Stimulated activated naive CD8-positive, alpha-beta T cell treated with anti-CD3 and anti-CD28 coated beads, Interleukin-15, Interleukin-2, amounts not matched to agents 100 ng/mL and 50 ng/mL, for 24 hours (primary cell): ENCODE data around the gene CCN5.

Experiments
- H3K27ac Mint-ChIP-seq: one replicate; pipeline ENCODE4 v1.8.0; 2021; ENCODE audit warnings: mild to moderate bottlenecking, mixed read lengths
- H3K27me3 Mint-ChIP-seq: one replicate; pipeline ENCODE4 v1.8.0; 2021; ENCODE audit warnings: mixed read lengths
- H3K36me3 Mint-ChIP-seq: one replicate; pipeline ENCODE4 v1.8.0; 2021; ENCODE audit warnings: low read depth, mixed read lengths
- H3K4me1 Mint-ChIP-seq: one replicate; pipeline ENCODE4 v1.8.0; 2021; ENCODE audit warnings: low read depth, mixed read lengths
- H3K4me3 Mint-ChIP-seq: one replicate; pipeline ENCODE4 v1.8.0; 2021; ENCODE audit warnings: mild to moderate bottlenecking, mixed read lengths
- H3K9me3 Mint-ChIP-seq: one replicate; pipeline ENCODE4 v1.8.0; 2021; ENCODE audit warnings: mixed read lengths

The CCN5 gene

DNA sequence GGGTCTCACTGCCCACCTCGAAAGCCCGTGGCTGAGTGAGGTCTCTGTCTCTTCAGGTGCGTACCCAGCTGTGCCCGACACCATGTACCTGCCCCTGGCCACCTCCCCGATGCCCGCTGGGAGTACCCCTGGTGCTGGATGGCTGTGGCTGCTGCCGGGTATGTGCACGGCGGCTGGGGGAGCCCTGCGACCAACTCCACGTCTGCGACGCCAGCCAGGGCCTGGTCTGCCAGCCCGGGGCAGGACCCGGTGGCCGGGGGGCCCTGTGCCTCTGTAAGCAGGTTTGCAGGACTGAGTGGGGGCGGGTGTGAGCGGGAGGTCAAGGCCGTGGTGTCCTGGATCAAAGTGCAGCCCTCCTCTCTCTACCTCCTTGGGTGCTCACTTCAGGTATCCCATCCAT lies 4.7 kb downstream of the CCN5 start:
- Mint-ChIP-seq H3K4me3 (no peak overlapping the region), H3K4me1 (no peaks in the 10 kb centered on the region), H3K27ac (no peak overlapping the region), H3K9me3 (no peaks in the 10 kb centered on the region), H3K36me3 (no peaks in the 10 kb centered on the region), H3K27me3 (no peaks in the 10 kb centered on the region)

DNA sequence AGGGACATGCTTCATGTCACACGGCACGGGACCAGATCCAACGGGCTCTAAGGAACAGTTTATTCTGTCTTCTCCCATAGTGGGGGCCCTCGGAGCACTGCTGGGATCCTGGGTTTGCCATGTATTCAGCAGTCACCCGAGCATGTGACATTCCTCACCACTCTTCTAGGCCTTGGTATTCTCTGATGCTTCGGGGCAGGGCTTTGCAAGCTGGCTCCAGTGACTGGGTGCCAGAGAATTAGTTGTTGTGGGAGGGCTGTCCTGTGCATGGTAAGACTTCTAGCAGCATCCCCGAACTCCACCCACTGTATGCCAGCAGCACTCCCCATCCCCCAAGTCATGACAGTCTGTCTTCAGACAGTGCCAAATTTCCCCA lies 5.4 kb downstream of the CCN5 start:
- Mint-ChIP-seq H3K36me3 (no peaks in the 10 kb centered on the region), H3K27me3 (no peaks in the 10 kb centered on the region), H3K9me3 (no peaks in the 10 kb centered on the region), H3K4me3 (no peak overlapping the region), H3K27ac (no peak overlapping the region), H3K4me1 (no peaks in the 10 kb centered on the region)

DNA sequence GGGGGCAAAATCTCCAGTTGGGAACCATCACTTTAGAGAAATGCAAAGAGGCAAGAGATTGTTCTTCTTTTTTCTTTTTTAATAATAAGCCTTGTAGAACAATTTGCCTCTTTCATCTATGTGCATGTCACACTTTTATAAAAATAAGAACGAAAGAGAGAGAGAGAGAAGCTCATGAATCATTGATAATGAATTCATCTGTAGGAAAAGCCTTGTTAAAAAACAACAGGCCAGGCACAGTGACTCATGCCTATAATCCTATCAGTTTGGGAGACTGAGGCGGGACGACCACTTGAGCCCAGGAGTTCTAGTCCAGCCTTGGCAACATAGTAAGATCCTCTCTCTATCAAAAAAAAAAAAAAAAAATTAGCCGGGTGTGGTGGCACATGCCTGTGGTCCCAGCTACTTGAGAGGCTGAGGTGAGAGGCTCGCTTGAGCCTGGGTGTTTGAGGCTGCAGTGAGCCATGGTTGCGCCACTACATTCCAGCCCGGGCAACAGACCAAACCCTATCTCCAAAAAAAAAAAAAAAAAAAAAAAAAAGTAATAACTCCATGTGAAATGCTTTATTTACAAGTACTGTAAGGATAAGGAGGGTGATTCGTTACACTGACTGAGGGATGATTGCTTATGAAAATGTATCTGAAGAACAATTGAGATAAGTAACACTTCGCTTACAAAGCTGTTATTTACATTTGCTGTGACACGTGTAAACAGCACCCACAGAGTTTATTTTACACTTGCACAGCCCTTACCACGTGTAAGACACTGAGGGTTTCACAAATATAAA lies 6.0 kb downstream of the CCN5 start:
- no peaks in the 10 kb centered on the region for H3K4me1 Mint-ChIP-seq
- H3K9me3 Mint-ChIP-seq: no peaks in the 10 kb centered on the region
- no peak overlapping the region for H3K27ac Mint-ChIP-seq
- no peak overlapping the region for H3K4me3 Mint-ChIP-seq
- H3K27me3 Mint-ChIP-seq: no peaks in the 10 kb centered on the region
- no peaks in the 10 kb centered on the region for H3K36me3 Mint-ChIP-seq

DNA sequence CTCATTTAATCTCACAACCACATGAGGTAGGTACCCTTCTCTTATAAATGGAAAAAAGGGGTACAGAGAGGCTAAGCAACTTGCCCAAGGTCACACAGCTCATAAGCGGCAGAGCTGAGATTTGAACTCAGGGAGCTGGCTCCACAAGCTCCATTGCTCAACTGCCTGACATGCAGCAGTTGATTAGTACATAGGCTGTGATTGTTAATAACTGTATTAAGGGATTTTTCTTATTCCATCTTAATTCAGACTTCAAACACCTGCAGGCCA lies 6.6 kb downstream of the CCN5 start:
- Mint-ChIP-seq H3K36me3 (no peaks in the 10 kb centered on the region), H3K27me3 (no peaks in the 10 kb centered on the region), H3K27ac (no peak overlapping the region), H3K9me3 (no peaks in the 10 kb centered on the region), H3K4me1 (no peaks in the 10 kb centered on the region), H3K4me3 (no peak overlapping the region)

DNA sequence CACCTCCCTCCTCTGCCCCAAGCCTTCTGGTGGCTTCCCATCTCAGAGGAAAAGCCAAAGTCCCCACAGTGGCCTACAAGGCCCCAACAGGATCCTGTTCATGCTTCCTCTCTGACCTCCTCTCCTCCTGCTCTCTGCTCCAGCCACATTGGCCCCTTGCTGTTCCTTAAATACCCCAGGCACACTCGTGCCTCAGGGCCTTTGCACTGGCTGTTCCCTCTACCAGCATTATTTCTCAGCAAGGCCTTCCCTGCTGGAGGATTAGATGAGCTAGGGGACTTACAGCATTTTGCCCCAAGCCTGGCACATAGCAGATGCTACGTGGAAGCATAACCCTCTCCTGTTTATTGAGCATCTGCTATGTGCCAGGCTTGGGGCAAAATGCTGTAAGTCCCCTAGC lies 7.8 kb downstream of the CCN5 start:
- H3K4me3 Mint-ChIP-seq: no peak overlapping the region
- no peaks in the 10 kb centered on the region for H3K9me3 Mint-ChIP-seq
- no peaks in the 10 kb centered on the region for H3K36me3 Mint-ChIP-seq
- no peaks in the 10 kb centered on the region for H3K4me1 Mint-ChIP-seq
- no peak overlapping the region for H3K27ac Mint-ChIP-seq
- H3K27me3 Mint-ChIP-seq: no peaks in the 10 kb centered on the region

DNA sequence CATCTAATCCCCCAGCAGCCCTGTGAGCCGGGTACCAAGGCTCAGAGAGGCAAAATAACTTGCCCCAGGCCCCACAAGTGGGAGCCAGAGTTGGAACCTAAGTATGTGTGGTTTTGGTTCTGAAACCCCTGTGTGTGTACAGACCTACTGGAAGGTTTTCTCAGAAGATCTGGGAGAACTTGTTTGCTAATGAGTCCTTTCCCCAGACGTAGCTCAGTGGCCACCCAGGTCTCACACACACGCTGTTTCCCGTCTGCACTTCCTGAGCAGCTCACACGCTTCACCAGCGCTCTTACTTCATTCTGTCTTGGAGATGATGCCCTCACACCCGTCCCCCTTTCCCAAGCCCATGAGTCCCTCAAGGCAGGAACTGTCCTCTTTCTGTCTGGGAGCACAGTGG lies 8.2 kb downstream of the CCN5 start:
- Mint-ChIP-seq H3K9me3 (no peaks in the 10 kb centered on the region), H3K4me3 (no peak overlapping the region), H3K36me3 (no peaks in the 10 kb centered on the region), H3K27ac (no peak overlapping the region), H3K4me1 (no peaks in the 10 kb centered on the region), H3K27me3 (no peaks in the 10 kb centered on the region)

DNA sequence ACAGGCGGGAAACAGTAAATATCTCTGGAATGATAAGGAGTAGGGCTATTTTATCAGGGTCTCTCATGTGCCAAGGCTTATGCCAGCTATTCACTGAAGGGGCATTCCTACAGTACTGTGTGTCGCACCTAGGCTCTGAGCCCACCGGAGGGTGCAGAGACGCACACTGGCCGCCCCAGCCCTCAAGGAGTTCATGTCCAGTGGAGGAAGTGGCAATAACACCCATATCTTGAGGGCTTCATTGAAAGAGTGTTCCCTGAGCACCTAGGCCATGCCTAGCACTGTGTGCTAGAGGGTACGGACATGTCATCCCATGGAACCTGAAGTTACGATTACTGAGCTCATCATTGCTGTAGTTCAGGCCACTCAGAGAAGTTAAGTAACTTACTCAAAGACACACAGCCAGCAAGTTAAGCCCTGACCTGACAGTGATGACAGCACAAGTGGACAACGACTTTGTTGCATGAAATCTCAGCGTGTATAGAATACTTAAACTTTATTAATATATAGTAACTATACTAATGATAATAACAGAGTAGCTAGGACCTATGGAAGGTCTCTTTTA lies 8.7 kb downstream of the CCN5 start:
- Mint-ChIP-seq H3K4me3 (no peak overlapping the region), H3K36me3 (no peaks in the 10 kb centered on the region), H3K27ac (no peak overlapping the region), H3K27me3 (no peaks in the 10 kb centered on the region), H3K9me3 (no peaks in the 10 kb centered on the region), H3K4me1 (no peaks in the 10 kb centered on the region)

DNA sequence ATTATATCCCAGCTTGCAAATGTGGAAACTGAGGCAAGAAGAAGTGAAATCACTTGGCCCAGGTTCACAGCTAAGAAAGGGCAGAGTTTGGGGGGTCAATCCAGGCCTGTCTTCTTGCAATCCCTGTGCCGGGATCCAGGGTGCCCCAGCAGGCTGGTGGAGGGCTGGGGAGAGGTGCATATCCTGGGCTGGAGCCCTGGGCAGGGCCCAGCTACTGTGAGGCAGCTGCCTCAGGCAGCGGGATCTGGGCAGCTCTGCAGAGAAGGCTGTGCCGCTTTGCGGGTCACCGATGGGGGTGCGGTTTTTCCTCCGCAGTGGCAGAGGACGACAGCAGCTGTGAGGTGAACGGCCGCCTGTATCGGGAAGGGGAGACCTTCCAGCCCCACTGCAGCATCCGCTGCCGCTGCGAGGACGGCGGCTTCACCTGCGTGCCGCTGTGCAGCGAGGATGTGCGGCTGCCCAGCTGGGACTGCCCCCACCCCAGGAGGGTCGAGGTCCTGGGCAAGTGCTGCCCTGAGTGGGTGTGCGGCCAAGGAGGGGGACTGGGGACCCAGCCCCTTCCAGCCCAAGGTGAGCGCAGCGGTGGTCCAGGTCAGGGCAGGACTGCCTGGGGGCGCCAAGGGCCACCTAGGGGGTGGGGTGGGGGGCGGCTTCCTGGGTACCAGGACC lies 9.4 kb downstream of the CCN5 start:
- H3K4me3 Mint-ChIP-seq: no peak overlapping the region
- H3K9me3 Mint-ChIP-seq: no peaks in the 10 kb centered on the region
- no peaks in the 10 kb centered on the region for H3K4me1 Mint-ChIP-seq
- H3K36me3 Mint-ChIP-seq: no peaks in the 10 kb centered on the region
- H3K27ac Mint-ChIP-seq: no peak overlapping the region
- H3K27me3 Mint-ChIP-seq: no peaks in the 10 kb centered on the region

DNA sequence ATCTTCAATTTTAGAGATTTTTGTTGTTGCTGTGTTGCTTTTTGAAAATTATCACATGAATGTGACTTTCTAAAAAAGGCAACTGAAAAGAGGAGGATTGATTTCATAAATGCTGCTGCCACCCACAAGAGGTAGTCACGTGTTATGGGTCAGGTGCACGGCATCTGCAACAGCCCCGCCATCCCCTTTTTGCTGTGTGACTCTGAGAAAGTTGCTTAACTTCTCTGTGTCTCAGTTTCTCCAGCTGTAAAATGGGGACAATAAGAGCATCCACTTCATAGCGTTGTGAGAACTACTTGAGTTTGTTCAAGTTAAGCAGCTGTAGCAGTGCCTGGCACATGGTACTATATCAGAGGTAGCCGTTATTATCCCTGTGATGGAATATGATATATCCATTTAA lies 10.7 kb downstream of the CCN5 start:
- no peaks in the 10 kb centered on the region for H3K9me3 Mint-ChIP-seq

DNA sequence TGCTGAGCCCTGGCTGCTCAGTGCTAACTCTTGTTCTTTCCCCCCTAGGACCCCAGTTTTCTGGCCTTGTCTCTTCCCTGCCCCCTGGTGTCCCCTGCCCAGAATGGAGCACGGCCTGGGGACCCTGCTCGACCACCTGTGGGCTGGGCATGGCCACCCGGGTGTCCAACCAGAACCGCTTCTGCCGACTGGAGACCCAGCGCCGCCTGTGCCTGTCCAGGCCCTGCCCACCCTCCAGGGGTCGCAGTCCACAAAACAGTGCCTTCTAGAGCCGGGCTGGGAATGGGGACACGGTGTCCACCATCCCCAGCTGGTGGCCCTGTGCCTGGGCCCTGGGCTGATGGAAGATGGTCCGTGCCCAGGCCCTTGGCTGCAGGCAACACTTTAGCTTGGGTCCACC lies 11.9 kb downstream of the CCN5 start:
- Mint-ChIP-seq H3K9me3 (no peaks in the 10 kb centered on the region), H3K4me1 (peaks cover 2% of the 10 kb centered on the region), H3K4me3 (no peak overlapping the region), H3K27me3 (no peaks in the 10 kb centered on the region), H3K27ac (no peak overlapping the region), H3K36me3 (no peaks in the 10 kb centered on the region)

More for the DNA sequence above, 10.7 kb downstream of the CCN5 start:
- no peak overlapping the region for H3K4me3 Mint-ChIP-seq
- H3K36me3 Mint-ChIP-seq: no peaks in the 10 kb centered on the region
- no peak overlapping the region for H3K27ac Mint-ChIP-seq
- H3K27me3 Mint-ChIP-seq: no peaks in the 10 kb centered on the region
- no peaks in the 10 kb centered on the region for H3K4me1 Mint-ChIP-seq

DNA sequence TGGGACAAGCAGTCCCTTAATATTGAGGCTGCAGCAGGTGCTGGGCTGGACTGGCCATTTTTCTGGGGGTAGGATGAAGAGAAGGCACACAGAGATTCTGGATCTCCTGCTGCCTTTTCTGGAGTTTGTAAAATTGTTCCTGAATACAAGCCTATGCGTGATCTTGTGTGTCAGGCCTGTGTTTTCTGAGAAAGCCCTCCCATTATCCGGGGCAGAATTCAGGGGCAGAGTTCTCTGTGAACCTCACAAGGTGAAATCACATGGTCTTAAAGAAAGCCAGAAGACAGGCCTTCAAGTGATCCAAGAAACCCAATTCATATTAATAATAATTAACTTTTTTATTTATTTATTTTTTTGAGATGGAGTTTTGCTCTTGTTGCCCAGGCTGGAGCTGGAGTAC lies 12.5 kb downstream of the CCN5 start:
- Mint-ChIP-seq H3K4me1 (peaks cover 8% of the 10 kb centered on the region), H3K27ac (no peak overlapping the region), H3K4me3 (no peak overlapping the region), H3K9me3 (no peaks in the 10 kb centered on the region), H3K36me3 (no peaks in the 10 kb centered on the region), H3K27me3 (no peaks in the 10 kb centered on the region)

DNA sequence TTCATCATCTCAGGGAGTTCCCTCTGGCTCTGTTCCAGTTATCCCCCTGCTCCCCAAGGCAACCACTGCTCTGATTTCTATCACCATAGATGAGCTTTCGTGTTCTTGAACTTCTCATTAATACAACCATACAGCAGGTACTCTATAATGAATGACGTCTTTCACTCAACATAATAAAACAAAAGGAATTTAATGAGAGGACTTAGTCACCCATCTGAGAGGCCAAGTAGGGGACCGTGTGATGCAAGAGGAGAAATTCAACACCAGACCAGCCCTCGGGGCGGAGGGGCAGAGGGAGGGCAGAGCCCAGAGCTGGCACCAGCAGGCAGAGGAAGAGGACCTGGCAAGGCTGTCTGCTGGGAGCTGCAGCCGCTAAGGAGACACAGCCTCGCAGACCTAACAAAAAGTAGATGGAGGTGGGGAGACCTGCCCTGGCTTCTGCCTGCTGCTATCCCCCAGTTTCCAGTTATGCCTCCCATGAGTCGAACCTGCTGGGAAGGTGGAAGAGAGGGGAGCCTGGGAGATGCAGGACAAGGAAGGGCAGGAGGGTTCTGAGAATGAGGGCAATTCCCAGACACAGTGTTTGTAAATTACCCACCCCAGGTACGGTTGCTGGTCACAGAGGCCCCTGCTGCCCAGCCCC lies 13.8 kb downstream of the CCN5 start:
- Mint-ChIP-seq H3K9me3 (no peaks in the 10 kb centered on the region), H3K27me3 (no peaks in the 10 kb centered on the region), H3K36me3 (no peaks in the 10 kb centered on the region), H3K4me1 (peaks cover 15% of the 10 kb centered on the region), H3K4me3 (no peak overlapping the region), H3K27ac (no peak overlapping the region)

DNA sequence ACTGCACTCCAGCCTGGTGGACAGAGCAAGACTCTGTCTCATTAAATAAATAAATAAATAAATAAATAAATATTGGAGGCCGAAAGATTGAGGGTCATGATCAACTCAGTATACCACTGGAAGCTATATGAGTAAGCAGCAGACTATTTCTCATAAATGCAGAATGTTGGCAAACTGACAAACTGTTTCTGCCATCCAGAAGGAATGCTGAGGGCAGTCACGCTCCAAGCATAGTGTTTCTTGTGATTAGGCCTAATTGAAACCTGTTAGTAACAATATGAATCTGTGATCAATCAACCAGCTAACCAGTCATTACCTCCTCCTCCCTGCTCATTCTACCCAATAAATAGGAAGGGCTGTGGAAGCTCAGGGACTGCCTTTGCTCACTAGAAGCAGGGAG lies 15.3 kb downstream of the CCN5 start:
- no peaks in the 10 kb centered on the region for H3K9me3 Mint-ChIP-seq
- H3K27me3 Mint-ChIP-seq: no peaks in the 10 kb centered on the region

DNA sequence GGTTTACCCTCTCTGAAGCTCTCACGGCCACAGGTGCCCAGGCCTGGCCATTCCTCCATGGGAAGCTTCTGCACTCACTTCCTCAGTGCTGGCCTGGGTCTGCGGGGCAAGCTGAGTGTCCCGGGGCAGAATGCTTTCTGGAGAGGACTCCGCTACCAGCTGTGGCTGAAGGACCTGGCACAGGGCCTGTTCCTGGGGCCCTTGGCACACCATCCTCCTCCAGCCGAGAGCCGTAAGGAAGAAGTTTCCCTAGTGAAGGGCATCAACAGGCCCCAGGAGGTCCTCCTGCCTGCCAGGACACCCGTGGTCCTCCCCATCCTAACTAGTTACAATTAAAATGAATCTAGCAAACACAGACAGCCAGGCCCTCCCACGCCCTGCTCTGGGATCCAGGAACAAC lies 16.5 kb downstream of the CCN5 start:
- no peak overlapping the region for H3K4me3 Mint-ChIP-seq
- peaks cover 21% of the 10 kb centered on the region for H3K4me1 Mint-ChIP-seq
- no peak overlapping the region for H3K27ac Mint-ChIP-seq
- no peaks in the 10 kb centered on the region for H3K9me3 Mint-ChIP-seq
- no peaks in the 10 kb centered on the region for H3K36me3 Mint-ChIP-seq
- no peaks in the 10 kb centered on the region for H3K27me3 Mint-ChIP-seq

More for the DNA sequence above, 15.3 kb downstream of the CCN5 start:
- H3K27ac Mint-ChIP-seq: no peak overlapping the region
- peaks cover 15% of the 10 kb centered on the region for H3K4me1 Mint-ChIP-seq
- no peaks in the 10 kb centered on the region for H3K36me3 Mint-ChIP-seq
- H3K4me3 Mint-ChIP-seq: no peak overlapping the region

DNA sequence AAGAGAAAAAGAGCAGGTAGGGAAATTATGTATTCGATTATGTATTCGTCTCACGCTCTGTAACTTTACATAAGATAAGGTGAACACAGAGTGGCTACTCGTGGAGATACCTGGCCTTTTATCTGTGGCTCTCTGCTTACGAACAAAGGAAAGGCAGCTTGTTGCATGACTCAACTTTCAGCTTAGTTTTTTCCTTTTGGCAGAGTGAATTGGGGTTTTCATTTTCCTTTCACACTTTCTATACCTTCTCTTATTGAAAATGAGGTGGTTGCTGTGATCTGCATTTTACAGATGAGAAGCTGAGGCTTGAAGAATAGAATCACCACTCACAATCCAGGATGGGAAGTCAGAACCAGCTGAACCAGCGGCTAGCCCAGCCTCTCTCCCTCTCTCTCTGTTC lies 17.2 kb downstream of the CCN5 start:
- Mint-ChIP-seq H3K27ac (no peak overlapping the region), H3K9me3 (no peaks in the 10 kb centered on the region), H3K4me3 (no peak overlapping the region), H3K27me3 (no peaks in the 10 kb centered on the region), H3K36me3 (no peaks in the 10 kb centered on the region), H3K4me1 (peaks cover 25% of the 10 kb centered on the region)
